H9 (cell line): ENCODE data around the gene PLEKHO1. TPM values are rescaled to one million over a fixed set of nuclear protein-coding genes. Genes with fewer than 3 reads are reported as not detected.

Experiments used
- DNase-seq: peaks from one replicate; pipeline ENCODE4 v3.0.0-alpha.2; 2017
- H2AFZ ChIP-seq: one replicate; pipeline ENCODE4 v1.6.1; 2013; ENCODE audit warnings: mild to moderate bottlenecking, low read length, control low read depth, moderate library complexity
- H2AK5ac ChIP-seq: 2 replicates; pipeline ENCODE4 v1.6.1; 2013; ENCODE audit warnings: low read length, control low read depth, mixed read lengths; ENCODE audit not compliant: insufficient read length
- H2BK120ac ChIP-seq: one replicate; pipeline ENCODE4 v1.6.1; 2013; ENCODE audit warnings: low read depth, mild to moderate bottlenecking, low read length, control low read depth, inconsistent platforms; ENCODE audit not compliant: poor library complexity, severe bottlenecking
- H2BK12ac ChIP-seq: 2 replicates; pipeline ENCODE4 v1.6.1; 2013; ENCODE audit warnings: low read length, control low read depth, mixed read lengths, low read depth; ENCODE audit not compliant: insufficient read length
- H2BK15ac ChIP-seq: 2 replicates; pipeline ENCODE4 v1.6.1; 2013; ENCODE audit warnings: low read depth, low read length, control low read depth
- H2BK20ac ChIP-seq: one replicate; pipeline ENCODE4 v1.6.1; 2013; ENCODE audit warnings: low read depth, mild to moderate bottlenecking, low read length, control low read depth, inconsistent platforms; ENCODE audit not compliant: poor library complexity, severe bottlenecking
- H2BK5ac ChIP-seq: 2 replicates; pipeline ENCODE4 v1.6.1; 2013; ENCODE audit warnings: low read length, control low read depth, mixed read lengths; ENCODE audit not compliant: insufficient read length
- H3K14ac ChIP-seq: 2 replicates; pipeline ENCODE4 v1.6.1; 2013; ENCODE audit warnings: low read length, control low read depth; ENCODE audit not compliant: insufficient read depth
- H3K18ac ChIP-seq: 2 replicates; pipeline ENCODE4 v1.6.1; 2013; ENCODE audit warnings: low read depth, mild to moderate bottlenecking, mixed read lengths, low read length, control low read depth; ENCODE audit not compliant: insufficient read length
- H3K23ac ChIP-seq: 2 replicates; pipeline ENCODE4 v1.6.1; 2013; ENCODE audit warnings: low read length, control low read depth, mixed read lengths, low read depth; ENCODE audit not compliant: insufficient read length
- H3K23me2 ChIP-seq: 2 replicates; pipeline ENCODE4 v1.6.1; 2013; ENCODE audit warnings: low read depth, mild to moderate bottlenecking, mixed read lengths, low read length, control low read depth; ENCODE audit not compliant: insufficient read length, poor library complexity, severe bottlenecking
- H3K27ac ChIP-seq: 2 replicates; pipeline ENCODE4 v1.5.1; 2013; ENCODE audit warnings: low read length, control low read depth, mixed read lengths, low read depth; ENCODE audit not compliant: insufficient read length
- H3K27me3 ChIP-seq: 2 replicates; pipeline ENCODE4 v1.6.1; 2013; ENCODE audit warnings: low read length, control low read depth, inconsistent platforms; ENCODE audit not compliant: insufficient read depth
- H3K4ac ChIP-seq: 2 replicates; pipeline ENCODE4 v1.6.1; 2013; ENCODE audit warnings: low read depth, mild to moderate bottlenecking, control low read depth, inconsistent platforms, low read length, moderate library complexity
- H3K4me1 ChIP-seq: 2 replicates; pipeline ENCODE4 v1.6.1; 2013; ENCODE audit warnings: low read length, control low read depth, inconsistent platforms; ENCODE audit not compliant: insufficient read depth
- H3K4me2 ChIP-seq: 2 replicates; pipeline ENCODE4 v1.6.1; 2013; ENCODE audit warnings: low read length, control low read depth, mixed read lengths; ENCODE audit not compliant: insufficient read length, insufficient read depth
- H3K56ac ChIP-seq: 2 replicates; pipeline ENCODE4 v1.6.1; 2013; ENCODE audit warnings: low read depth, mild to moderate bottlenecking, mixed read lengths, low read length, control low read depth; ENCODE audit not compliant: insufficient read length
- H3K79me1 ChIP-seq: 2 replicates; pipeline ENCODE4 v1.6.1; 2013; ENCODE audit warnings: low read depth, mild to moderate bottlenecking, moderate library complexity, low read length, control low read depth, inconsistent platforms; ENCODE audit not compliant: insufficient read depth, poor library complexity, severe bottlenecking
- H3K79me2 ChIP-seq: 2 replicates; pipeline ENCODE4 v1.6.1; 2013; ENCODE audit warnings: low read length, control low read depth, inconsistent platforms; ENCODE audit not compliant: insufficient read depth
- H3K9ac ChIP-seq: 2 replicates; pipeline ENCODE4 v1.6.1; 2013; ENCODE audit warnings: low read length, control low read depth, mixed read lengths; ENCODE audit not compliant: insufficient read length; ENCODE audit errors: extremely low read depth
- H3K9me3 ChIP-seq: one replicate; pipeline ENCODE4 v1.6.1; 2013; ENCODE audit warnings: low read depth, low read length, inconsistent platforms; ENCODE audit not compliant: control insufficient read depth
- H3T11ph ChIP-seq: one replicate; pipeline ENCODE4 v1.6.1; 2013; ENCODE audit warnings: mild to moderate bottlenecking, low read length, control low read depth, inconsistent platforms
- H4K20me1 ChIP-seq: one replicate; pipeline ENCODE4 v1.6.1; 2013; ENCODE audit not compliant: control insufficient read depth, insufficient read length, insufficient read depth
- H4K5ac ChIP-seq: 2 replicates; pipeline ENCODE4 v1.6.1; 2013; ENCODE audit warnings: low read depth, mild to moderate bottlenecking, mixed read lengths, low read length, control low read depth; ENCODE audit not compliant: insufficient read length
- H4K8ac ChIP-seq: replicated peaks from 2 replicates; pipeline ENCODE4 v1.6.1; 2013; ENCODE audit warnings: low read length, control low read depth, mixed read lengths, low read depth; ENCODE audit not compliant: insufficient read length
- H4K91ac ChIP-seq: 2 replicates; pipeline ENCODE4 v1.6.1; 2013; ENCODE audit warnings: low read depth, mild to moderate bottlenecking, moderate library complexity, mixed read lengths, low read length, control low read depth; ENCODE audit not compliant: insufficient read length
- H3K27ac Mint-ChIP-seq, 3 experiments: 2 replicates in 2 of 3; 3 replicates in 1 of 3; pipeline ENCODE4 v1.8.0; 2020 to 2021; ENCODE audit warnings: mixed read lengths in 3 of 3, mild to moderate bottlenecking in 1 of 3, moderate library complexity in 1 of 3
- H3K27me3 Mint-ChIP-seq: 2 replicates; pipeline ENCODE4 v1.8.0; 2021; ENCODE audit warnings: low read depth, mild to moderate bottlenecking, moderate library complexity, mixed read lengths
- H3K36me3 Mint-ChIP-seq, 3 experiments: 2 replicates in 2 of 3; 3 replicates in 1 of 3; pipeline ENCODE4 v1.8.0; 2020 to 2021; ENCODE audit warnings: low read depth in 3 of 3, mixed read lengths in 3 of 3; ENCODE audit not compliant: insufficient read depth in 1 of 3
- H3K4me1 Mint-ChIP-seq, 2 experiments: 2 replicates each; pipeline ENCODE4 v1.8.0; 2020; ENCODE audit warnings: mixed read lengths in 2 of 2
- H3K4me3 Mint-ChIP-seq, 2 experiments: 2 replicates in 1 of 2; 3 replicates in 1 of 2; pipeline ENCODE4 v1.8.0; 2020 to 2021; ENCODE audit warnings: mild to moderate bottlenecking in 2 of 2, mixed read lengths in 2 of 2, moderate library complexity in 1 of 2
- H3K9me3 Mint-ChIP-seq, 2 experiments: 2 replicates in 1 of 2; 3 replicates in 1 of 2; pipeline ENCODE4 v1.8.0; 2020; ENCODE audit warnings: mild to moderate bottlenecking in 2 of 2, mixed read lengths in 2 of 2, moderate library complexity in 1 of 2
- WGBS: extraction: QIAGEN DNeasy Blood & Tissue Kit; methylation state at CpG from one replicate; pipeline ENCODE4 v1.1.7; 2013; ENCODE audit warnings: missing lambda C conversion rate, low lambda C conversion rate, mixed read lengths; ENCODE audit not compliant: insufficient read length; ENCODE audit errors: extremely low coverage; 5-methylcytosine and 5-hydroxymethylcytosine counted together
- total RNA-seq: library from RNA; stranded (reverse); gene quantifications from 2 replicates; pipeline ENCODE4 v1.2.1, GENCODE V29; 2021
- TF ChIP-seq, protein P1 (sequence below): fragments of 200-600 bp; sonication (generic); conservative IDR thresholded peaks from 3 replicates; pipeline ENCODE4 v1.8.0; 2021; ENCODE audit warnings: antibody characterized with exemption, mild to moderate bottlenecking

The PLEKHO1 gene
- total RNA-seq, 1 experiment from 2014 or later: 48.1 TPM

DNA sequence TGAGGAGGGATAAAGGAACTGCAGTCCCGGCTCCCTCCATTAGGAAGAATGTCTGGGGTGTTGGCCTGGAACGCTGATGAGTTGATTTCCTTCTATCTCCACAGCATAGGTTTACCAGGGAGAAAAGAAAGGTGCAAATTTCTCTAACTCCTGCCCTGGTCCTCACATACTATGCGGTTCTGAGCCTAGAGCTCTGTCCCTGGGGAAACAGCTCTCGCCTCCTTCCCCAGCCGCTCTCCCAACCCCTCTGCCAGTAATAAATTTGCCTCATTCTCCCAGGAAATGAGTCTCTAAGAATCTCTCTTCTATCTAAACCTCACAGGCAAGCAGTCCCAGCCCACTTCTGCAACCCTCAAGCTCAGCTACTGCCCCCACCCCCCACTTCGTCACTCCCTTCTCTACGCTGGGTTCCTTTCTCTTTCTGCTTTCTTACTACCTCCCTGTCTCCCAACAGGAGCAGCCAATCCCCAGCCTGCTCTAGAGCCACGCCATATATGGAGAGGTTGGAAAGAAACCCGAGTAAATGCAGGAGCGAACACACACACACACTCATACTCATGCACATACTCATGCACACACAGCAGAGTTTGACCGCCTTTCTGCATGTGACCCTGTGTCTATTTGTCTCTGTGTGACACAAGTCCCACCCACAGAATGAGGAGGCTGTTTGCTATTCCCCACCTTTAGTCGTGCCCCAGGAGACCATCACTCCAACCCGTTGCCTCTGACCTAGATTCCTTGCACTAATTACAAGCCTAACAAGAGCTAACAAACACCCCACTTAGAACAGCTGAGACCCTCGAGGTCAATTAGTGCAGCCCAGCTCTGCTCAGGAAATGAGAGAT, 13.4 kb downstream of the PLEKHO1 start:
- peaks cover 16% of the 10 kb centered on the region for H3K4me1 ChIP-seq
- H3K9ac ChIP-seq: peak overlapping the region; percentile 59
- no peak overlapping the region for H2AK5ac ChIP-seq
- TF ChIP-seq, protein P1, sequence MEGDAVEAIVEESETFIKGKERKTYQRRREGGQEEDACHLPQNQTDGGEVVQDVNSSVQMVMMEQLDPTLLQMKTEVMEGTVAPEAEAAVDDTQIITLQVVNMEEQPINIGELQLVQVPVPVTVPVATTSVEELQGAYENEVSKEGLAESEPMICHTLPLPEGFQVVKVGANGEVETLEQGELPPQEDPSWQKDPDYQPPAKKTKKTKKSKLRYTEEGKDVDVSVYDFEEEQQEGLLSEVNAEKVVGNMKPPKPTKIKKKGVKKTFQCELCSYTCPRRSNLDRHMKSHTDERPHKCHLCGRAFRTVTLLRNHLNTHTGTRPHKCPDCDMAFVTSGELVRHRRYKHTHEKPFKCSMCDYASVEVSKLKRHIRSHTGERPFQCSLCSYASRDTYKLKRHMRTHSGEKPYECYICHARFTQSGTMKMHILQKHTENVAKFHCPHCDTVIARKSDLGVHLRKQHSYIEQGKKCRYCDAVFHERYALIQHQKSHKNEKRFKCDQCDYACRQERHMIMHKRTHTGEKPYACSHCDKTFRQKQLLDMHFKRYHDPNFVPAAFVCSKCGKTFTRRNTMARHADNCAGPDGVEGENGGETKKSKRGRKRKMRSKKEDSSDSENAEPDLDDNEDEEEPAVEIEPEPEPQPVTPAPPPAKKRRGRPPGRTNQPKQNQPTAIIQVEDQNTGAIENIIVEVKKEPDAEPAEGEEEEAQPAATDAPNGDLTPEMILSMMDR: peak; percentile 34; the same call in 2 of the 3 replicates
- H3K27ac ChIP-seq: peak overlapping the region; percentile 92
- DNase-seq: peak; percentile 96
- H4K91ac ChIP-seq: no peak overlapping the region
- no peak overlapping the region for H2BK15ac ChIP-seq
- H3K79me2 ChIP-seq: no peaks in the 10 kb centered on the region
- peaks cover 45 to 46% of the 10 kb centered on the region in 2 experiments for H3K4me1 Mint-ChIP-seq
- H3K4ac ChIP-seq: peak overlapping the region; percentile 12; the same call in 1 of the 2 replicates
- H2BK120ac ChIP-seq: peak overlapping the region; percentile 89
- H3K36me3 Mint-ChIP-seq: peaks cover 14 to 29% (median 20%) of the 10 kb centered on the region in 3 experiments
- H3K23ac ChIP-seq: no peak overlapping the region
- H3K9me3 ChIP-seq: no peaks in the 10 kb centered on the region
- H3K9me3 Mint-ChIP-seq: no peaks in the 10 kb centered on the region; a peak in 1 of 5 replicates
- H3T11ph ChIP-seq: peak overlapping the region; percentile 74
- no peaks in the 10 kb centered on the region for H3K79me1 ChIP-seq
- H3K27ac Mint-ChIP-seq: peak overlapping the region; percentile 96 to 100 (median 99)
- H3K23me2 ChIP-seq: peaks cover 7% of the 10 kb centered on the region
- no peaks in the 10 kb centered on the region; the same call in 1 of the 2 replicates for H3K27me3 Mint-ChIP-seq
- peak overlapping the region; percentile 53 to 77 for H3K4me3 Mint-ChIP-seq
- H3K56ac ChIP-seq: no peak overlapping the region
- H3K27me3 ChIP-seq: no peaks in the 10 kb centered on the region
- peak overlapping the region; percentile 31 for H3K4me2 ChIP-seq
- no peak overlapping the region for H4K5ac ChIP-seq
- no peak overlapping the region for H2AFZ ChIP-seq
- H4K8ac ChIP-seq: no peak overlapping the region
- peak overlapping the region; percentile 39 for H2BK5ac ChIP-seq
- no peak overlapping the region for H2BK20ac ChIP-seq
- no peaks in the 10 kb centered on the region for H4K20me1 ChIP-seq
- no CpG with 5 or more reads among the region's 14 CpGs for WGBS
- H3K14ac ChIP-seq: peak overlapping the region; percentile 91; the same call in 1 of the 2 replicates
- peak overlapping the region; percentile 93 for H3K18ac ChIP-seq
- H2BK12ac ChIP-seq: peak overlapping the region; percentile 7
